Measurements from ENCODE around the gene CDKAL1.

The CDKAL1 gene

GRCh38 chr6:20757761-20758160 lies 223.5 kb downstream of the CDKAL1 start:
- H2BK12ac ChIP-seq (ENCODE audit: low read length) = no peak overlapping the region
- H2AFZ ChIP-seq (ENCODE audit: low read length) = no peak overlapping the region
- no peaks in the 10 kb centered on the region for H3K27me3 ChIP-seq (ENCODE audit: control insufficient read depth in 3 of 3, insufficient read depth in 3 of 3, low read depth in 1 of 3, low read length in 3 of 3)
- no peak overlapping the region for H3K4ac ChIP-seq (ENCODE audit: low read length)
- no peak overlapping the region for H3K4me2 ChIP-seq (ENCODE audit: insufficient read depth, low read length, poor library complexity, severe bottlenecking)
- no peak overlapping the region for H3K14ac ChIP-seq (ENCODE audit: low read length)
- H3K9ac ChIP-seq (ENCODE audit: low read depth, low read length, poor library complexity) = no peak overlapping the region
- no peaks in the 10 kb centered on the region for H3K36me3 ChIP-seq (replicated peaks in 1 of 2; ENCODE audit: control insufficient read depth in 2 of 2, insufficient read depth in 2 of 2, low read length in 2 of 2)
- no peak overlapping the region for H3K27ac ChIP-seq (replicated peaks; ENCODE audit: low read length)
- H2BK5ac ChIP-seq (ENCODE audit: low read length) = no peak overlapping the region
- H4K8ac ChIP-seq (ENCODE audit: low read depth, low read length) = no peak overlapping the region
- H2AK5ac ChIP-seq (ENCODE audit: low read depth, low read length) = no peak overlapping the region
- H3K4me3 ChIP-seq (ENCODE audit: low read length in 2 of 2) = no peak overlapping the region
- H4K91ac ChIP-seq (ENCODE audit: low read depth, low read length, poor library complexity) = no peak overlapping the region
- H3K9me3 ChIP-seq (replicated peaks in 1 of 2; ENCODE audit: control insufficient read depth in 2 of 2, insufficient read depth in 1 of 2, low read depth in 1 of 2, low read length in 2 of 2) = peaks cover 0 to 6% of the 10 kb centered on the region in 2 donors
- no peaks in the 10 kb centered on the region for H3K79me1 ChIP-seq (ENCODE audit: low read depth, low read length)
- H3K18ac ChIP-seq (ENCODE audit: low read length) = no peak overlapping the region
- no peak overlapping the region for H2BK120ac ChIP-seq (ENCODE audit: low read depth, low read length)
- DNase-seq (ENCODE audit: low spot score) = no peak
- no peak overlapping the region for H2BK15ac ChIP-seq (ENCODE audit: low read length)
- WGBS, 2 donors (ENCODE audit: extremely low coverage in 2 of 2, insufficient read length in 2 of 2, insufficient replicate concordance in 1 of 2) = no CpG with 5 or more reads among the region's 2 CpGs
- no peak overlapping the region for H3K23ac ChIP-seq (ENCODE audit: low read depth, low read length, poor library complexity)
- no peaks in the 10 kb centered on the region for H3K4me1 ChIP-seq (ENCODE audit: control insufficient read depth in 2 of 2, insufficient read depth in 1 of 2, low read depth in 1 of 2, low read length in 2 of 2)

- Histone ChIP-seq H3K4me1 (ENCODE audit: control insufficient read depth in 2 of 2, insufficient read depth in 1 of 2, low read depth in 1 of 2, low read length in 2 of 2) (no peaks in the 10 kb centered on the region), H3K36me3 (replicated peaks in 1 of 2; ENCODE audit: control insufficient read depth in 2 of 2, insufficient read depth in 2 of 2, low read length in 2 of 2) (no peaks in the 10 kb centered on the region), H3K79me1 (ENCODE audit: low read depth, low read length) (no peaks in the 10 kb centered on the region), H2BK12ac (ENCODE audit: low read length) (no peak overlapping the region), H2BK120ac (ENCODE audit: low read depth, low read length) (no peak overlapping the region), H3K4me2 (ENCODE audit: insufficient read depth, low read length, poor library complexity, severe bottlenecking) (no peak overlapping the region), H3K9ac (ENCODE audit: low read depth, low read length, poor library complexity) (no peak overlapping the region), H3K27me3 (ENCODE audit: control insufficient read depth in 3 of 3, insufficient read depth in 3 of 3, low read depth in 1 of 3, low read length in 3 of 3) (no peaks in the 10 kb centered on the region), H3K14ac (ENCODE audit: low read length) (no peak overlapping the region), H3K4me3 (ENCODE audit: low read length in 2 of 2) (no peak overlapping the region), H3K23ac (ENCODE audit: low read depth, low read length, poor library complexity) (no peak overlapping the region), H3K4ac (ENCODE audit: low read length) (no peak overlapping the region), H3K27ac (replicated peaks; ENCODE audit: low read length) (no peak overlapping the region), H3K9me3 (replicated peaks in 1 of 2; ENCODE audit: control insufficient read depth in 2 of 2, insufficient read depth in 1 of 2, low read depth in 1 of 2, low read length in 2 of 2) (no peaks in the 10 kb centered on the region), H2BK5ac (ENCODE audit: low read length) (no peak overlapping the region), H4K8ac (ENCODE audit: low read depth, low read length) (no peak overlapping the region), H2AK5ac (ENCODE audit: low read depth, low read length) (no peak overlapping the region), H4K91ac (ENCODE audit: low read depth, low read length, poor library complexity) (no peak overlapping the region), H2AFZ (ENCODE audit: low read length) (no peak overlapping the region), H3K18ac (ENCODE audit: low read length) (no peak overlapping the region), H2BK15ac (ENCODE audit: low read length) (no peak overlapping the region)
- DNase-seq (ENCODE audit: low spot score) = no peak
- WGBS, 2 donors (ENCODE audit: extremely low coverage in 2 of 2, insufficient read length in 2 of 2, insufficient replicate concordance in 1 of 2) = no CpG with 5 or more reads among the region's 4 CpGs
These were observed 229.0 kb downstream of the CDKAL1 start for GRCh38 chr6:20763296-20763695.

GRCh38 chr6:20769631-20770030 lies 235.4 kb downstream of the CDKAL1 start:
- no CpG with 5 or more reads among the region's 3 CpGs for WGBS, 2 donors (ENCODE audit: extremely low coverage in 2 of 2, insufficient read length in 2 of 2, insufficient replicate concordance in 1 of 2)
- no peak for DNase-seq (ENCODE audit: low spot score)
- no peaks in the 10 kb centered on the region for H3K36me3 ChIP-seq (replicated peaks in 1 of 2; ENCODE audit: control insufficient read depth in 2 of 2, insufficient read depth in 2 of 2, low read length in 2 of 2)

GRCh38 chr6:20770773-20771172 lies 236.5 kb downstream of the CDKAL1 start:
- Histone ChIP-seq H3K14ac (ENCODE audit: low read length) (no peak overlapping the region), H2BK5ac (ENCODE audit: low read length) (no peak overlapping the region), H4K91ac (ENCODE audit: low read depth, low read length, poor library complexity) (no peak overlapping the region), H3K9me3 (replicated peaks in 1 of 2; ENCODE audit: control insufficient read depth in 2 of 2, insufficient read depth in 1 of 2, low read depth in 1 of 2, low read length in 2 of 2) (peaks cover 0 to 8% of the 10 kb centered on the region in 2 donors), H3K4me3 (ENCODE audit: low read length in 2 of 2) (no peak overlapping the region), H3K4ac (ENCODE audit: low read length) (no peak overlapping the region), H3K18ac (ENCODE audit: low read length) (no peak overlapping the region), H3K27me3 (ENCODE audit: control insufficient read depth in 3 of 3, insufficient read depth in 3 of 3, low read depth in 1 of 3, low read length in 3 of 3) (no peaks in the 10 kb centered on the region), H3K23ac (ENCODE audit: low read depth, low read length, poor library complexity) (no peak overlapping the region), H2AFZ (ENCODE audit: low read length) (no peak overlapping the region), H3K4me1 (ENCODE audit: control insufficient read depth in 2 of 2, insufficient read depth in 1 of 2, low read depth in 1 of 2, low read length in 2 of 2) (no peaks in the 10 kb centered on the region), H3K36me3 (replicated peaks in 1 of 2; ENCODE audit: control insufficient read depth in 2 of 2, insufficient read depth in 2 of 2, low read length in 2 of 2) (no peaks in the 10 kb centered on the region), H3K79me1 (ENCODE audit: low read depth, low read length) (no peaks in the 10 kb centered on the region), H2BK120ac (ENCODE audit: low read depth, low read length) (no peak overlapping the region), H2AK5ac (ENCODE audit: low read depth, low read length) (no peak overlapping the region), H2BK15ac (ENCODE audit: low read length) (no peak overlapping the region), H4K8ac (ENCODE audit: low read depth, low read length) (no peak overlapping the region), H3K9ac (ENCODE audit: low read depth, low read length, poor library complexity) (no peak overlapping the region), H3K4me2 (ENCODE audit: insufficient read depth, low read length, poor library complexity, severe bottlenecking) (no peak overlapping the region), H2BK12ac (ENCODE audit: low read length) (no peak overlapping the region), H3K27ac (replicated peaks; ENCODE audit: low read length) (no peak overlapping the region)
- no CpG with 5 or more reads among the region's 1 CpG for WGBS, 2 donors (ENCODE audit: extremely low coverage in 2 of 2, insufficient read length in 2 of 2, insufficient replicate concordance in 1 of 2)
- DNase-seq (ENCODE audit: low spot score) = no peak

More at GRCh38 chr6:20769631-20770030, 235.4 kb downstream of the CDKAL1 start:
- Histone ChIP-seq H3K27me3 (ENCODE audit: control insufficient read depth in 3 of 3, insufficient read depth in 3 of 3, low read depth in 1 of 3, low read length in 3 of 3) (no peaks in the 10 kb centered on the region), H4K91ac (ENCODE audit: low read depth, low read length, poor library complexity) (no peak overlapping the region), H4K8ac (ENCODE audit: low read depth, low read length) (no peak overlapping the region), H2BK120ac (ENCODE audit: low read depth, low read length) (no peak overlapping the region), H2AFZ (ENCODE audit: low read length) (no peak overlapping the region), H3K4me3 (ENCODE audit: low read length in 2 of 2) (no peak overlapping the region), H3K9me3 (replicated peaks in 1 of 2; ENCODE audit: control insufficient read depth in 2 of 2, insufficient read depth in 1 of 2, low read depth in 1 of 2, low read length in 2 of 2) (peaks cover 0 to 8% of the 10 kb centered on the region in 2 donors), H2BK15ac (ENCODE audit: low read length) (no peak overlapping the region), H3K23ac (ENCODE audit: low read depth, low read length, poor library complexity) (no peak overlapping the region), H3K18ac (ENCODE audit: low read length) (no peak overlapping the region), H2BK12ac (ENCODE audit: low read length) (no peak overlapping the region), H3K27ac (replicated peaks; ENCODE audit: low read length) (no peak overlapping the region), H3K14ac (ENCODE audit: low read length) (no peak overlapping the region), H3K79me1 (ENCODE audit: low read depth, low read length) (no peaks in the 10 kb centered on the region), H2BK5ac (ENCODE audit: low read length) (no peak overlapping the region), H3K4ac (ENCODE audit: low read length) (no peak overlapping the region), H3K4me2 (ENCODE audit: insufficient read depth, low read length, poor library complexity, severe bottlenecking) (no peak overlapping the region), H3K4me1 (ENCODE audit: control insufficient read depth in 2 of 2, insufficient read depth in 1 of 2, low read depth in 1 of 2, low read length in 2 of 2) (no peaks in the 10 kb centered on the region), H2AK5ac (ENCODE audit: low read depth, low read length) (no peak overlapping the region), H3K9ac (ENCODE audit: low read depth, low read length, poor library complexity) (no peak overlapping the region)

Data from neuronal stem cell (in vitro differentiated cells).